A673 (cell line): ENCODE data around the gene MSMO1. TPM values are rescaled to one million over a fixed set of nuclear protein-coding genes. Genes with fewer than 3 reads are reported as not detected.
A peak's percentile ranks its signal among the peaks of the same experiment; 100 is the strongest.
"Not testable (repeated sequence)": the region's sequence is repeated elsewhere in the genome, so short reads cannot be mapped to it uniquely, and the experiment has no call there.

Source experiments
- Bru-seq: library from RNA; stranded (reverse); fragments of 400-500 nt; gene quantifications from one replicate; lab custom pipeline; 2021; lab: Mats Ljungman, UMichigan
- BruChase-seq, 2 experiments: library from RNA; stranded (reverse); fragments of 400-500 nt; gene quantifications; one replicate each; lab custom pipeline; 2021; lab: Mats Ljungman, UMichigan
- BruUV-seq: library from RNA; stranded (reverse); fragments of 400-500 nt; replicated peaks from 2 replicates; lab custom pipeline; 2021; lab: Mats Ljungman, UMichigan
- CTCF ChIA-PET: fragments of 300-600 bp; sonication (Branson Sonifier 250); formaldehyde crosslinking; loops from one replicate; lab custom pipeline; 2022; ENCODE audit warnings: antibody characterized with exemption; lab: Charles Lee
- POLR2A ChIA-PET: fragments of 300-600 bp; sonication (Branson Sonifier 250); formaldehyde crosslinking; loops from one replicate; lab custom pipeline; 2022; ENCODE audit warnings: antibody characterized with exemption; ENCODE audit not compliant: low non-redundant PET; lab: Charles Lee
- DNase-seq: peaks from one replicate; pipeline ENCODE4 v3.0.0-alpha.2; 2015; ENCODE audit warnings: low spot score
- H3K27ac ChIP-seq: fragments of 200-600 bp; sonication (generic); 2 replicates; pipeline ENCODE4 v1.5.1; 2016; ENCODE audit warnings: mixed run types, low read depth, mild to moderate bottlenecking, mixed read lengths, antibody characterized with exemption, low read length; ENCODE audit not compliant: poor library complexity, severe bottlenecking
- H3K27me3 ChIP-seq: fragments of 200-600 bp; sonication (generic); replicated peaks from 2 replicates; pipeline ENCODE4 v1.6.1; 2017; ENCODE audit warnings: mixed run types, low read depth, mild to moderate bottlenecking, mixed read lengths, antibody characterized with exemption, low read length; ENCODE audit not compliant: insufficient read depth, poor library complexity
- H3K36me3 ChIP-seq: fragments of 200-600 bp; sonication (generic); 2 replicates; pipeline ENCODE4 v1.6.1; 2016; ENCODE audit warnings: mixed run types, mild to moderate bottlenecking, mixed read lengths, antibody characterized with exemption, low read length; ENCODE audit not compliant: insufficient read depth, poor library complexity, severe bottlenecking
- H3K4me1 ChIP-seq: fragments of 200-600 bp; sonication (generic); 2 replicates; pipeline ENCODE4 v1.6.1; 2017; ENCODE audit warnings: mixed run types, mild to moderate bottlenecking, mixed read lengths, antibody characterized with exemption, low read length; ENCODE audit not compliant: insufficient read depth, poor library complexity, severe bottlenecking
- H3K4me3 ChIP-seq: fragments of 200-600 bp; sonication (generic); 2 replicates; pipeline ENCODE4 v1.5.1; 2016; ENCODE audit warnings: low read depth, mixed run types, mild to moderate bottlenecking, mixed read lengths, low read length; ENCODE audit not compliant: poor library complexity, severe bottlenecking
- H3K9me3 ChIP-seq: fragments of 200-600 bp; sonication (generic); 2 replicates; pipeline ENCODE4 v1.6.1; 2016; ENCODE audit warnings: mixed run types, low read depth, mild to moderate bottlenecking, mixed read lengths, antibody characterized with exemption, low read length; ENCODE audit not compliant: poor library complexity, severe bottlenecking
- CTCF ChIP-seq: fragments of 300-800, 200-600 bp; sonication (generic); conservative IDR thresholded peaks from 2 replicates; pipeline ENCODE4 v1.5.1; 2017; ENCODE audit warnings: low read depth, mild to moderate bottlenecking, antibody characterized with exemption, low read length, moderate library complexity, mixed read lengths
- EZH2 ChIP-seq: fragments of 200-600 bp; sonication (generic); IDR thresholded peaks from 2 replicates; pipeline ENCODE4 v1.6.1; 2017; ENCODE audit warnings: borderline replicate concordance, low read depth, mild to moderate bottlenecking, mixed read lengths, antibody characterized with exemption, low read length; ENCODE audit not compliant: poor library complexity, severe bottlenecking
- intact Hi-C: fragments of 100-400 bp; cut with micrococcal nuclease; formaldehyde crosslinking; loops from one replicate; pipeline ENCODE4 v1.10.0; 2022; ENCODE audit not compliant: unreplicated experiment
- long read RNA-seq: library from polyadenylated mRNA; stranded (forward); transcript quantifications from one replicate; pipeline ENCODE4 v2.0.0, GENCODE V29; 2022
- total RNA-seq: library from RNA; stranded (reverse); gene quantifications from 2 replicates; pipeline ENCODE4 v1.2.3, GENCODE V29; 2021

The MSMO1 gene
- 104 and 137 TPM in 2 replicates for total RNA-seq
- Bru-seq, nascent RNA = percentile 99 among the genes with signal in this experiment
- percentile 98 among the genes with signal in this experiment for BruChase-seq, experiment 1, labeled RNA remaining after a 2-hour chase
- percentile 95 among the genes with signal in this experiment for BruChase-seq, experiment 2, labeled RNA remaining after a 6-hour chase
- long read RNA-seq, transcript MSMO1-203 (5 exons, 1,026 nt) = minor isoform, 6 of 521 reads
- long read RNA-seq, transcript MSMO1-202 (5 exons, 1,789 nt) = minor isoform, 28 of 521 reads
- long read RNA-seq, transcript MSMO1-201 (6 exons, 2,269 nt) = major isoform, 458 of 521 reads
- long read RNA-seq, partial matches to known transcripts = 15 of 521 reads
- long read RNA-seq, other reads (novel, unspliced or antisense) = 14 of 521 reads

- H3K27me3 ChIP-seq = no peaks in the 10 kb centered on the region
- TF ChIP-seq EZH2 (no peak), CTCF (no peak)
- peaks cover 25% of the 10 kb centered on the region for H3K36me3 ChIP-seq
- no TSS peak for BruUV-seq
- H3K9me3 ChIP-seq = peaks cover 7% of the 10 kb centered on the region
- H3K27ac ChIP-seq = peak within 1 kb of the TSS; percentile 75
- CTCF ChIA-PET = no interaction called here
- H3K4me3 ChIP-seq = peak within 1 kb of the TSS; percentile 71
- peak; percentile 100 for DNase-seq
- intact Hi-C loops = loop anchor here (1.0 to 5.0 kb wide), 2 partner anchors 119 to 195 kb away; no protein-coding TSS in a partner anchor
- POLR2A ChIA-PET = interaction anchor here (0.5 kb wide), 1 partner anchor 19 kb away, joined by 3 read pairs; no protein-coding TSS in a partner anchor
- peaks cover 15% of the 10 kb centered on the region for H3K4me1 ChIP-seq
Observed at GRCh38 chr4:165327211-165328100, at the start of gene MSMO1. TSS of gene MSMO1 (plus strand) at chr4:165327669. CDS start at chr4:165333371, 5,702 bp downstream.

DNA sequence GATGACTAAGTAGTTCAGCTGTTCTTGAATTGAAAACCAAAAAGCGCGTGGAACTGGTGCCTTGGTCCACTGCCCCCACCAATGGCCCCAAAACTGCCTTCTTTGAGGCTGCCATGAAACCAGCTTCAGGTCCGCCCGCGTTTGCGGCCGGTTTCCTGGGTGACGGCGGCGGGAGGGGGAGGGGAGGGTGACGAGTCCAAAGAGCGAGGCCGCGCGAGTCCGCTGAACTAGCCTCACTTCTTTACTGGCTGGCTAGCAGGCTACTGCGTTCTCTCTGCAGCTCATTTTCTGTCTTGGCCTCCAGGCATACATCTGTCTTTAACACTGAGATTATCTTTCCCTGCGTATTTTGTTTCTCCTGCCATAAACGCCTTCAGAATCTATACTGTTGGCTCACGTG lies 47.9 kb upstream of the MSMO1 start:
- POLR2A ChIA-PET, H3K27me3 ChIP-seq, H3K36me3 ChIP-seq, BruUV-seq, H3K4me3 ChIP-seq, intact Hi-C loops, CTCF ChIA-PET, H3K27ac ChIP-seq, DNase-seq, H3K4me1 ChIP-seq, H3K9me3 ChIP-seq: not testable (repeated sequence)

DNA sequence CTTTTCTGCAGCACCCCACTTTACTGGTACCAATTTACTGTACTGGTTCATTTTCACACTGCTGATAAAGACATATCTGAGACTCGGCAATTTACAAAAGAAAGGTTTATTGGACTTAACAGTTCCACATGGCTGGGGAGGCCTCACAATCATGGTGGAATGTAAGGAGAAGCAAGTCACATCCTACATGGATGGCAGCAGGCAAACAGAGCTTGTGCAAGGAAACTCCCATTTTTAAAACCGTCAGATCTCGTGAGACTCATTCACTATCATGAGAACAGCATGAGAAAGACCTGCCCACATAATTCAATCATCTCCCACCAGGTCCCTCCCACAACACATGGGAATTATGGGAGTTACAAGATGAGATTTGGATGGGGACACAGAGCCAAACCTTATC lies 42.8 kb upstream of the MSMO1 start:
- H3K27me3 ChIP-seq, BruUV-seq, H3K4me3 ChIP-seq, H3K4me1 ChIP-seq, H3K36me3 ChIP-seq, CTCF ChIA-PET, intact Hi-C loops, H3K27ac ChIP-seq, POLR2A ChIA-PET, DNase-seq, H3K9me3 ChIP-seq: not testable (repeated sequence)

DNA sequence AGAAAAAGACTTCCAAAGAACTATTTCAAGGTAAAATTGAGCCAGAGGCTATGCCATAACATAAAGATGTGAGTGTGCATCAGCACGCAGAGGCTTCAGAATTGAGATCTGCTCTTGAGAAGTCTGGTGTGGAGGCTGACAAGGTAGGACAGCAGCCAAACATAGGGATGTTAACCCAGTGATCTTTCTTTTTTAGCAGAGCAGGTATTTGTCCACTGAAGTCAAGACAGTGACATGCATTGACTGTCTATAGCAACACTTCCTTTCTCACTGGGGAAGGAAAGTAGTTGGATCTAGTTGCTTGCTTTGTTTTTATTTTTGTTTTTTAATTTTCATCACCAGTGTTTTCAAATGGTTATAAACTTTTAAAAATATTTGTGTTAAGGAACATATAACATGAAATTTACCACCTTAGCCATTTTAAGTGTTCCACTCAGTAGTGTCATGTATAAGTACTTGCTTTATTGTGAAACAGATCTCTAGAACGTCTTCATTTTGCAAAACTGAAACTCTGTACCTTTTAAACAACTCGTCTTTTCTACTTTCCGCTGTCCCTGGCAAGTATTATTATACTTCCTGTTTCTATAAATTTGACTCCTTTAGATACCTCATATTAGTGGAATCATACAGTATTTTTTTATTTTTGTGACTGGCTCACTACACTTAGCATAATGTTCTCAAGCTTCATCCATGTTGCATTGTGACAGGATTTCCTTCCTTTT lies 40.7 kb upstream of the MSMO1 start:
- H3K27ac ChIP-seq, BruUV-seq, H3K9me3 ChIP-seq, H3K4me1 ChIP-seq, H3K27me3 ChIP-seq, POLR2A ChIA-PET, H3K36me3 ChIP-seq, H3K4me3 ChIP-seq, intact Hi-C loops, DNase-seq, CTCF ChIA-PET: not testable (repeated sequence)
